ENCODE data around the gene NDUFAF7. TPM values are rescaled to one million over a fixed set of nuclear protein-coding genes. Genes with fewer than 3 reads are reported as not detected.
A peak's percentile ranks its signal among the peaks of the same experiment; 100 is the strongest.

The NDUFAF7 gene
- total and polyA plus RNA-seq, 2 of the 13 experiments (the other 11 are each of a cell fraction or from before 2014, with no cell fraction given): 27.0 to 40.8 TPM

DNA sequence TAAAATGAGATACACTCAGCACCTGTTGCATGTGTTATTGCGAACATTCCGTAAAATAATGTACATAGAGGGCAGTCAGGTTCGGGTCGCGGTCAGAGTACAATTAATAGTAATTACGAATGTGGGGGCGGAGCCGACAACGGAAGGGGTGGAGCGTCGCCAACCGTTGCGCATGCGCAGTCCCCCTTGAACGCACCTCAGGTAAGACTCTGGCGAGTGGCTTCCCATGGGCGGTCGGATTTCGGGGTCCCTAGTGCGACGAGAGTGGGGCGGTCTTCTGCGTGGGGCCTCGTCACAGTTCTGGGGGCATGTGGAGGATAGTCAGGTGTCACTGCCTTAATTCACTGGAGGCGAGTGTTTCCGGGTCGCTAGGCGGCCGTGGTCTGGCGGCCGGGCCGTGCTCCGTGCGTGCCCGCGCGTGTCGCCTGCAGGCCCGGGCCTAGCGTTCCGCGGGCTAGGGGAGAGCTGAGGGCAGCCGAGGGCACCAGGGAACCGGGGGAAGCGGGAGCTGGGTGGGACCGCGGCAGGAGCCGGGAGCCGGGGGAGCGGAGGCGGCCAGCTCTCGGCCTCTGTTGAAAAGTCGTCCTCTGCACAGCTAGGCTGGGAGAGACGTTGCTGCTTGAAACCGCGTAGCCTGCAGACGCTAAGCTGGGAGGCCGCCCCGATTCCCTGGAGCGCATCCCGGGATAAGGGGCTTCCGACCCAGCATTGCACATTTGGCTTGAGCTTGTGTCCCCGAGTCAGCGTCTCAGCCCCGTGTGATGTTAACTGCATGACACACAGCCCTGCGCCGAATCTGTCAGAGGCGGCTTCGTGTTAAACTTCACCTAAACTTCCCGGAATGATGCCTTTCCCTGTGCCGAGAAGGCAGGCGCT is 34.9 kb upstream of the NDUFAF7 start, which contains the start of gene CEBPZOS (continued):
- TF ChIP-seq ZNF275 (CRISPR knock-in tag; IDR thresholded peaks at IDR 0.05; ENCODE audit: borderline replicate concordance) (peak; percentile 92; the same call in 1 of the 2 replicates), RARA (CRISPR knock-in tag; IDR thresholded peaks at IDR 0.05) (peak; percentile 72), TP53 (CRISPR knock-in tag; conservative IDR thresholded peaks at IDR 0.05) (no peak), ZNF609 (CRISPR knock-in tag; IDR thresholded peaks at IDR 0.05; ENCODE audit: borderline replicate concordance) (no peak), ZNF572 (CRISPR knock-in tag; IDR thresholded peaks at IDR 0.05) (no peak), BRCA1 (CRISPR knock-in tag; IDR thresholded peaks at IDR 0.05) (0 out of 2 replicates have a peak, but pooled peaks have one; percentile 71), ZNF564 (CRISPR knock-in tag; IDR thresholded peaks at IDR 0.05) (peak; percentile 95), E2F5 (CRISPR knock-in tag; conservative IDR thresholded peaks at IDR 0.05) (peak; percentile 72; the same call in 1 of the 2 replicates), ZSCAN30 (CRISPR knock-in tag; IDR thresholded peaks at IDR 0.05) (peak; percentile 88; the same call in 1 of the 2 replicates), ZNF224 (CRISPR knock-in tag; IDR thresholded peaks at IDR 0.05) (peak; percentile 81; the same call in 1 of the 2 replicates), MBD4 (IDR thresholded peaks at IDR 0.05; ENCODE audit: borderline replicate concordance, low read length) (no peak), IRX3 (CRISPR knock-in tag; IDR thresholded peaks at IDR 0.05; ENCODE audit: borderline replicate concordance, low read depth) (peak; percentile 97), CREB1 (IDR thresholded peaks at IDR 0.05) (peak; percentile 63), CREB1 (CRISPR knock-in tag; IDR thresholded peaks at IDR 0.05) (no peak)
- TF ChIP-seq, protein P1, sequence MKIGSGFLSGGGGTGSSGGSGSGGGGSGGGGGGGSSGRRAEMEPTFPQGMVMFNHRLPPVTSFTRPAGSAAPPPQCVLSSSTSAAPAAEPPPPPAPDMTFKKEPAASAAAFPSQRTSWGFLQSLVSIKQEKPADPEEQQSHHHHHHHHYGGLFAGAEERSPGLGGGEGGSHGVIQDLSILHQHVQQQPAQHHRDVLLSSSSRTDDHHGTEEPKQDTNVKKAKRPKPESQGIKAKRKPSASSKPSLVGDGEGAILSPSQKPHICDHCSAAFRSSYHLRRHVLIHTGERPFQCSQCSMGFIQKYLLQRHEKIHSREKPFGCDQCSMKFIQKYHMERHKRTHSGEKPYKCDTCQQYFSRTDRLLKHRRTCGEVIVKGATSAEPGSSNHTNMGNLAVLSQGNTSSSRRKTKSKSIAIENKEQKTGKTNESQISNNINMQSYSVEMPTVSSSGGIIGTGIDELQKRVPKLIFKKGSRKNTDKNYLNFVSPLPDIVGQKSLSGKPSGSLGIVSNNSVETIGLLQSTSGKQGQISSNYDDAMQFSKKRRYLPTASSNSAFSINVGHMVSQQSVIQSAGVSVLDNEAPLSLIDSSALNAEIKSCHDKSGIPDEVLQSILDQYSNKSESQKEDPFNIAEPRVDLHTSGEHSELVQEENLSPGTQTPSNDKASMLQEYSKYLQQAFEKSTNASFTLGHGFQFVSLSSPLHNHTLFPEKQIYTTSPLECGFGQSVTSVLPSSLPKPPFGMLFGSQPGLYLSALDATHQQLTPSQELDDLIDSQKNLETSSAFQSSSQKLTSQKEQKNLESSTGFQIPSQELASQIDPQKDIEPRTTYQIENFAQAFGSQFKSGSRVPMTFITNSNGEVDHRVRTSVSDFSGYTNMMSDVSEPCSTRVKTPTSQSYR (CRISPR knock-in tag; IDR thresholded peaks at IDR 0.05; ENCODE audit: borderline replicate concordance): no peak; the same call in 1 of the 2 replicates
